Activated CD4-positive, alpha-beta T cell treated with anti-CD3 and anti-CD28 coated beads, Interleukin-2, amount 10 ng/mL, durations not matched to agents 24 days and 14 days (primary cell): ENCODE data around the gene TAF12. TPM values are rescaled to one million over a fixed set of nuclear protein-coding genes. Genes with fewer than 3 reads are reported as not detected.

Experiments used
- DNase-seq: peaks from one replicate; pipeline ENCODE4 v3.0.0; 2022
- H3K27ac Mint-ChIP-seq: one replicate; pipeline ENCODE4 v1.8.0; 2022; ENCODE audit warnings: mild to moderate bottlenecking, mixed read lengths
- H3K27me3 Mint-ChIP-seq: one replicate; pipeline ENCODE4 v1.8.0; 2022; ENCODE audit warnings: mixed read lengths
- H3K36me3 Mint-ChIP-seq: one replicate; pipeline ENCODE4 v1.8.0; 2022; ENCODE audit warnings: low read depth, mild to moderate bottlenecking, mixed read lengths
- H3K4me1 Mint-ChIP-seq: one replicate; pipeline ENCODE4 v1.8.0; 2021; ENCODE audit warnings: mixed read lengths
- H3K4me3 Mint-ChIP-seq: one replicate; pipeline ENCODE4 v1.8.0; 2022; ENCODE audit warnings: mild to moderate bottlenecking, moderate library complexity, mixed read lengths
- H3K9me3 Mint-ChIP-seq: one replicate; pipeline ENCODE4 v1.8.0; 2021; ENCODE audit warnings: mixed read lengths
- intact Hi-C: fragments of 100-400 bp; cut with micrococcal nuclease; formaldehyde crosslinking; loops from one replicate; pipeline ENCODE4 v1.15.1; 2023
- total RNA-seq: library from RNA; stranded (reverse); gene quantifications from 2 replicates; pipeline ENCODE4 v1.2.3, GENCODE V29; 2022

The TAF12 gene
- total RNA-seq, 1 donor from 2014 or later: 31.7 TPM

DNA sequence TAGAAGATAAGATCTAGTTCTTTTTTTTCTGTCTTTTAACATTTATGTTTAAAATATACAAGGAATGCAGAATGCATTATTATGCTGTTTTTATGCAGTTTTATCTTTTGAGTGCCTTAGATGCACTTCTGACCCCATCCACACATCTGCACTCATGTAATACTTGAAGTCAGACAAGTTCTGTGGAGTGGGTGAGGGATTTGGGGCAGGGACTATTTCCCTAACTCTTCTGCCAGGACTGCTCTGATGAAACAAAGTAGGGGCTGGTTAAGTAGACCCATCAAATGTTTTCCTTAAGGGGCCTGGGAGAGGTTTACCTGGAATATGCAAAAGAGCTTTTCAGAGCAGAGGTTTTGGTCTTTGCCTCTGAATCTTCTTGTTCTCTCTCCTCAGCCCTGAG, 78.6 kb downstream of the TAF12 start:
- H3K36me3 Mint-ChIP-seq: peaks cover 55% of the 10 kb centered on the region
- H3K4me1 Mint-ChIP-seq: peaks cover 2% of the 10 kb centered on the region
- H3K9me3 Mint-ChIP-seq: no peaks in the 10 kb centered on the region
- no peak for DNase-seq
- H3K27me3 Mint-ChIP-seq: no peaks in the 10 kb centered on the region
- H3K27ac Mint-ChIP-seq: no peak overlapping the region
- H3K4me3 Mint-ChIP-seq: no peak overlapping the region
- intact Hi-C loops: no loop called here

GRCh38 chr1:28560886-28561285, 82.0 kb downstream of the TAF12 start:
- Mint-ChIP-seq H3K36me3 (peaks cover 55% of the 10 kb centered on the region), H3K4me3 (no peak overlapping the region), H3K4me1 (peaks cover 3% of the 10 kb centered on the region), H3K27ac (no peak overlapping the region), H3K9me3 (no peaks in the 10 kb centered on the region), H3K27me3 (no peaks in the 10 kb centered on the region)
- DNase-seq: no peak
- intact Hi-C loops: no loop called here

Other genes with a start within 250 kb of the TAF12 start
- 143 and 145 TPM in 2 replicates for gene RCC1, start 137.0 kb downstream of the TAF12 start, total RNA-seq
- gene TRNAU1AP, start 90.0 kb downstream of the TAF12 start, total RNA-seq: 47.5 and 50.7 TPM in 2 replicates
- 0.09 TPM in 1 of 2 replicates, not detected in the other for gene RAB42, start 50.8 kb downstream of the TAF12 start, total RNA-seq
- not detected in 2 replicates for gene RNU11, start 5.5 kb upstream of the TAF12 start, total RNA-seq
- 26.1 and 26.3 TPM in 2 replicates for gene GMEB1, start 25.7 kb upstream of the TAF12 start, total RNA-seq
- gene YTHDF2, start 93.9 kb upstream of the TAF12 start, total RNA-seq: 90.8 and 92.6 TPM in 2 replicates
- 0.09 TPM in 1 of 2 replicates, not detected in the other for gene OPRD1, start 169.1 kb upstream of the TAF12 start, total RNA-seq